ENCODE data around the gene CA9. TPM values are rescaled to one million over a fixed set of nuclear protein-coding genes. Genes with fewer than 3 reads are reported as not detected.

The CA9 gene
- polyA plus RNA-seq, 1 experiment, result 1.2 TPM

DNA sequence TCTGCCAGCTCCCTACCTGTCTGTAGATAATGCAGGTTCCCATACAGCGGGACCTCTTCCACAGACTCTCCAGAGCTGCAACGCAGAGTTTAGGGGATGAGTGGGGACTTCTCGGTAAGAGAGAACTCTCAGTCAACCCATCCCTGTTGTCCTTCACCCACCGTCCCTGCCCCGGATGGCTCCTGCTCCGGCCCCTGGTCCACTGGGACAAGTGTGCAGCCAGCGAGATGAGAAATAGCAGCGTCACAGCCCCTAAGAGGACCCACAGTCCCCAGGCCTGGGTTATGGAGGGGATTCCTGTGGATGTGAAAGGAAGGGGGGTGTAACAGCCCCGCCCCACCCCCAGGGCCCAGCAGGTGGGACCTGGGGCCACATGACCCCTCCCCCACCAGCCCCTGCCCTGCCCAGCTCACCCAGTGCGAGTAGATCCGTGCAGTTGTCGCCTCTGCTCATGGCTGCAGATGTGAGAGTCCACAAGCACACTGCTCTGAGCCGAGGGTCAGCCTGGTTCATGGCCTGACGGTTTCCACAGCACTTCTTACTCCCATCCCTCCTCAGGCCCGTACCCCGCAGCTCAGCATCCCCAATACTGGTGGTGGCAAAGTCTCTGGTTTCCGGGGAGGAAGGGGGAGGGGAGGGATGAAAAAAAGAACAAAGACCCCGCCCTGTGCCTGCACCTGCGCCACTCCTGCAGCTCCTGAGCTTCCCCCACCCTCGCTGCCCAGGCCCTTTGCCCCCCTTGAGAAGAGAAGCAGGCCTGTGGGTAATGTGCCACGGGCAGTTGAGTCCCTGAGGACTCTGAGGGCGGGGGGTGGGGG is 23.2 kb upstream of the CA9 start, which contains the start of gene SIT1:
Gene SIT1 (minus strand): TSS at position 591 of the 818 bp plus-strand sequence. CDS start 78 bp downstream, at position 513.
- H3K27ac ChIP-seq (ENCODE audit: low read depth, low read length), result no peak within 1 kb of the TSS
- H3K27me3 ChIP-seq (ENCODE audit: control insufficient read depth, insufficient read depth, low read length), result no peaks in the 10 kb centered on the region
- no peak within 1 kb of the TSS for H3K4me3 ChIP-seq (ENCODE audit: low read depth, low read length)
- ChIA-PET POLR2A (no interaction called here), CTCF (no interaction called here)
- H3K9me3 ChIP-seq (ENCODE audit: control insufficient read depth, insufficient read depth, low read length), result no peaks in the 10 kb centered on the region; the same call in 1 of the 2 replicates
- DNase-seq (ENCODE audit: low read depth, low spot score), result no peak
- TF ChIP-seq CTCF (IDR thresholded peaks at IDR 0.05; ENCODE audit: low read depth, low read length), result no peak

DNA sequence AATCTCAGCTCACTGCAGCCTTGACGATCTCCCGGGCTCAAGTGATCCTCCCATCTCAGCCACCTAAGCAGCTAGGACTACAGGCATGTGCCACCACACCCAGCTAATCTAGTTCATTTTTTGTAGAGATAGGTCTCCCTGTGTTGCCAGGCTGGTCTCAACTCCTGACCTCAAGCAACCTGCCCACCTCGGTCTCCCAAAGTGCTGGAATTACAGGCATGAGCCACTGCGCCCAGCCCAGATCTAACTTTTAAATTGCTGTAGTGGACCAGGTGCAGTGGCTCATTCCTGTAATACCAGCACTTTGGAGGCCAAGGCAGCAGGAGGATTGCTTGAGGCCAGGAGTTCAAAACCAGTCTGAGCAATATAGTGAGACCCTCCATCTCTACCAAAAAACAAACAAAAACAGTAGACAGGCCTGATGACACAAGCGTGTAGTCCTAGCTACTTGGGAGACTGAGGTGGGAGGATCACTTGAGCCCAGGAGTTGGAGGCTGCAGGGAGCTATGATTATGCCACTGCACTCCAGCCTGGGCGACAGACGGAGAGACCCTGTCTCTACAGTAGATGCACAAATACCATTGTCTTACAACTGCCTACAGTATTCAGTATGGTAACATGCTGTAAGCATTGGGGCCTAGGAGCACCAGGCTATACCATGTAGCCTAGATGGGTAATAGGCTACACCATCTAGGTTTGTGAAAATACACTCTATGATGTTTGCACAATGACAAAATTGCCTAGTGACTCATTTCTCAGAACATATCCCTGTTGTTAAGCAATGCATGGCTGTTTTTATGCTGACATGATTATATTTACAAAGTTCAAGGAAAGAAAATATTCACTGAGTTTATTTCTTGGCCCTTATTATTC is 21.5 kb upstream of the CA9 start:
- Histone ChIP-seq H3K9me3 (ENCODE audit: control insufficient read depth, insufficient read depth, low read length) (peaks cover 3% of the 10 kb centered on the region; the same call in 1 of the 2 replicates), H3K27ac (ENCODE audit: low read depth, low read length) (no peak overlapping the region), H3K4me3 (ENCODE audit: low read depth, low read length) (no peak overlapping the region), H3K27me3 (ENCODE audit: control insufficient read depth, insufficient read depth, low read length) (no peaks in the 10 kb centered on the region)
- ChIA-PET CTCF (interaction anchor here (1.0 to 1.1 kb wide), 2 partner anchors 43 to 48 kb away, joined by 4 to 6 read pairs; no protein-coding TSS in a partner anchor), POLR2A (no interaction called here)
- no peak for DNase-seq (ENCODE audit: low read depth, low spot score)
- no peak for TF ChIP-seq CTCF (IDR thresholded peaks at IDR 0.05; ENCODE audit: low read depth, low read length)

GRCh38 chr9:35652829-35653209 is 20.9 kb upstream of the CA9 start:
- Histone ChIP-seq H3K27me3 (ENCODE audit: control insufficient read depth, insufficient read depth, low read length) (no peaks in the 10 kb centered on the region), H3K4me3 (ENCODE audit: low read depth, low read length) (no peak overlapping the region), H3K9me3 (ENCODE audit: control insufficient read depth, insufficient read depth, low read length) (peaks cover 3% of the 10 kb centered on the region; the same call in 1 of the 2 replicates), H3K27ac (ENCODE audit: low read depth, low read length) (no peak overlapping the region)
- ChIA-PET POLR2A (no interaction called here), CTCF (interaction anchor here (1.0 kb wide), 1 partner anchor 42 kb away, joined by 6 read pairs; no protein-coding TSS in a partner anchor)
- TF ChIP-seq CTCF (IDR thresholded peaks at IDR 0.05; ENCODE audit: low read depth, low read length), result no peak
- DNase-seq (ENCODE audit: low read depth, low spot score), result no peak

DNA sequence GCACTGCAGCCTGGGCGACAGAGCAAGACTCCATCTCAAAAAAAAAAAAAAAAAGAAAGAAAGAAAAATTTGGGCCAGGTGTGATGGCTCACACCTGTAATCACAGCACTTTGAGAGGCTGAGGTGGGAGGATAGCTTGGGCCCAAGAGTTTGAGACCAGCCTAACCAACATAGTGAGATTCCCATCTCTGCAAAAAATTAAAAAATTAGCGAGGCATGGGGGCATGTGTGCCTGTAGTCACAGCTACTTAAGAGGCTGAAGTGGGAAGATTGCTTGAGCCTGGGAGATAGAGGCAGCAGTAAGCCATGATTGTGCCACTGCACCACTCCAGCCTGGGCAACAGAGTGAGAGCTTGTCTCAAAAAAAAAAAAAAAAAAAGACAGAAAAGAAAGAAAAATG is 20.1 kb upstream of the CA9 start:
- Histone ChIP-seq H3K9me3 (ENCODE audit: control insufficient read depth, insufficient read depth, low read length) (peaks cover 3% of the 10 kb centered on the region; the same call in 1 of the 2 replicates), H3K27ac (ENCODE audit: low read depth, low read length) (no peak overlapping the region), H3K27me3 (ENCODE audit: control insufficient read depth, insufficient read depth, low read length) (no peaks in the 10 kb centered on the region), H3K4me3 (ENCODE audit: low read depth, low read length) (no peak overlapping the region)
- ChIA-PET POLR2A (interaction anchor here (0.6 kb wide), 1 partner anchor 75 kb away, joined by 3 read pairs; no protein-coding TSS in a partner anchor), CTCF (interaction anchor here (0.5 to 1.0 kb wide), 3 partner anchors 37 to 78 kb away, joined by 5 to 6 read pairs (median 5); no protein-coding TSS in a partner anchor)
- TF ChIP-seq CTCF (IDR thresholded peaks at IDR 0.05; ENCODE audit: low read depth, low read length), result no peak
- DNase-seq (ENCODE audit: low read depth, low spot score), result no peak
